GM21529 (cell line): ENCODE data around the gene LRRC8A.
"Not testable (repeated sequence)": the region's sequence is repeated elsewhere in the genome, so short reads cannot be mapped to it uniquely, and the experiment has no call there.

Experiments used
- ATAC-seq: cut with Tn5 transposase; IDR thresholded peaks from one replicate; pipeline ENCODE4 v1.9.1; 2021; ENCODE audit not compliant: unreplicated experiment

LRRC8A gene

GRCh38 chr9:128863647-128864046 lies 18.3 kb upstream of the LRRC8A start:
- peak; percentile 65 for ATAC-seq

DNA sequence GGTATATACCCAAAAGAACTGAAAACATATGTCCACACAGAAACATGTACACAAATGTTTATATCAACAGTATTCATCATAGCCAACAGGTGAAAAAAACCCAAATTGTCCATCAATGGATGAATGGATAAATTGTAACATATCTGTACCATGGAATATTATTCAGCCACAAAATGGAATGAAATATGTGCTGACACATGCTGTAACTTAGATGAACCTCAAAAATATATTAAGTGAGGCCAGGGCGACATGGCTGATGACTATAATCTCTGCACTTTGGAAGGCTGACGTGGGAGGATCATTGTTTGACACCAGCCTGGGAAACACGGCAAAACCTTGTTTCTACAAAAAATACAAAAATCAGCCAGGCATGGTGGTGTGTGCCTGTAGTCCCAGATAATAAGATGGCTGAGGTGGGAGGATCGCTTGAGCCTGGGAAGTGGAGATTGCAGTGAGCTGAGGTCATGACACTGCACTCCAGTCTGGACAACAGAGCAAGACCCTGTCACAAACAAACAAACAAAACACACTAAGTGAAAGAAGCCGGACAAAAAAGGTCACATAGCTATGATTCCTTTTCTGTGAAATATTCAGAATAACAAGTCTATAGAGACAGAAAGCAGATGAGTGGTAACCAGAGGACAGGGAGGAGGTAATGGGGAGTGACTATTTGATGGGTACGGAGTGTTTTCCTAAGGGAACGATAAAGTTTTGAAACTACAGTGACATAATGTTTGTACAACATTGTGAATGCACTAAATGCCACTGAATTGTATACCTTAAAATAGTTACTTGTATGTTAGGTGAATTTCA lies 11.6 kb upstream of the LRRC8A start:
- ATAC-seq: no peak

GRCh38 chr9:128870941-128871265 lies 11.0 kb upstream of the LRRC8A start:
- not testable (repeated sequence) for ATAC-seq

- ATAC-seq: no peak
Observed at GRCh38 chr9:128877852-128878251, 4.1 kb upstream of the LRRC8A start.

- ATAC-seq: no peak
Observed at GRCh38 chr9:128882677-128883603, 1.0 kb downstream of the LRRC8A start.

GRCh38 chr9:128884164-128884563 lies 2.2 kb downstream of the LRRC8A start:
- no peak for ATAC-seq

GRCh38 chr9:128885376-128885775 lies 3.4 kb downstream of the LRRC8A start:
- ATAC-seq: no peak

DNA sequence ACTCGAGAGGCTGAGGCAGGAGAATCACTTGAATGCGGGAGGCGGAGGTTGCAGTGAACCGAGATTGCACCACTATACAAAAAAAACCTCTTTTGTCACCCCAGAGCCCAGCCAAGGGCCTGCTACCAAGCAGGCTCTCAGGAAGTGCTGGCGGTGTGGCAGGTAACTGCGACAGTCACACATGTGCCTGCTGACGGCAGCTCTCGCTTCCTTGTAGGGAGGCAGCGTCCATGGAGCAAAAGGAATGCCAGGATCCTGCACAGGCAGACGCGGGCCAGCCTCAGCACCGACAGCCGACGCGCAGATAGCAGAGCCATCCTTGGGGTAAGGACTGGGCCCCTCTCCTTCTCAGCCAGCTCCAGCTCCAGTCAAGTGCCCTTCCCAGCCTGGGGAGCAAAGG lies 3.9 kb downstream of the LRRC8A start:
- ATAC-seq: no peak

DNA sequence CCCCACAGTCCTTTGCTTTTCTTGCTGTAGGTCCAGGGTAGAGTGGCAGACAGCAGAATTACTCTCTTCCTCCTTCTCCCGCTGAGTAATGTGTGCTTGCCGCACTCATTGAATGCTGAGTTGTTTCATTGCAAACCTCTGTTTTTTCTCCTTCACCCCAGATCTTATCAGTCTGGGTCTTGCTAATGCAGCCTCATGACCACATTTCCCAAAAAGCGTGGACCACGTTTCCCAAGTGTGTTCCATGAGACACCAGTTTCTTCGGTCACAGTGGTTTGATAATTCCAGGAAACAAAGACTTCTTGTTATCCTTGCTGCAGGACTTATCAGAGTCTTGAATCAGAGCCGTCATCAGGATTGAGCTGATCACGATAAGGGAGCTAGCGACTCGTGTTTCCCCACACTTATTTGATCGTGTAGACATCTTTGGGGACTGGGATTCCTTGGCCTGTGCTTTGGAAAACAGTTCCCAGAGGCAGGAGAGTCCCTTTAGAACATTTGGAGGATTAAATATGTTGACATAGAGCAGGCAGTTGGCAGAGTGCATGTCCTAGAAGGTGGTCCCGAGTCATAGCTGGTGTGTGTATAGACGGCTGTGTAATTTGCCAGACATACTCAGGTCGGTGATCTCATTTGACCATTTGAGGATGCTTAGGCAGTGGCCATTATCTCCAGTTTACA lies 4.4 kb downstream of the LRRC8A start:
- no peak for ATAC-seq

- ATAC-seq: no peak
Observed at GRCh38 chr9:128887049-128887448, 5.1 kb downstream of the LRRC8A start.

DNA sequence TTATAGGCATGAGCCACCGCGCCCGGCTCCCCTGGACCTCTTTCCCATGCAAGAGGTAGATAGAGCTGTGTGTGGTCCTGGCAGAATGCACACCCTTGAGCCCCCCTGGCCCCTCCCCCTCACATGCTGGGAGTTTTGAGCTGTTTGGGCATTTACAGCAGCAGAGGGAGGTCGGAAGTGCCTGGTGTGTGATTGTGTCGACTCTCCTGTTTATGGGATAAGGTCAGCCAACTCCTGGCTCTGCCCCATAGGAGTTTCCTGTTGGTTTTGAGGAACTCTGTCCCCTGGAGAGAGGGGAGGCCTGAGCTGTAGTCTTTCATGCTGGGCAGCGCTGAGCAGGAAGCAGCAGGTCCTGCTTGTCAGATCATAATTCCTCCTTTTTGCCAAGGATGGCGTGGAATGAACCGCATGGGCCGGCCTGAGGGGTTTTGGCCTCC lies 6.0 kb downstream of the LRRC8A start:
- no peak for ATAC-seq

GRCh38 chr9:128891321-128892220 lies 9.6 kb downstream of the LRRC8A start:
- no peak for ATAC-seq

GRCh38 chr9:128892221-128892921 lies 10.4 kb downstream of the LRRC8A start:
- ATAC-seq: no peak

- ATAC-seq: no peak
Observed at GRCh38 chr9:128893354-128893753, 11.4 kb downstream of the LRRC8A start.

DNA sequence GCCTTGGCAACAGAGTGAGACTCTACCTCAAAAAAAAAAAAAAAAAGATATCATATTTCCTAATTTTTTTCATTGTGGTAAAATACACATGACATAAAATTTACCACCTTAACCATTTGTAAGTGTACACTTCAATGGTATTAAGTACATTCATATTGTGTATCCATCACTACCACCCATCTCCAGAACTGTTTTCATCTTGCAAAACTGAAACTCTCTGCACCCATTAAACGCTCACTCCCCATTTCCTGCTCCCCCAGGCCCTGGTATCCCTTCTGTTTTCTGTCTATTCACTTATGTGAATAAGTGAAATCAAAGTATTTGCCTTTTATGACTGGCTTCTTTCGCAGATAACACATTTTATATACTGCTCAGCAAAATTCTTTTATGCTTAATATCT lies 12.8 kb downstream of the LRRC8A start:
- ATAC-seq: no peak

GRCh38 chr9:128895556-128895955 lies 13.6 kb downstream of the LRRC8A start:
- ATAC-seq: no peak

- ATAC-seq: no peak
Observed at GRCh38 chr9:128898382-128898781, 16.4 kb downstream of the LRRC8A start.

DNA sequence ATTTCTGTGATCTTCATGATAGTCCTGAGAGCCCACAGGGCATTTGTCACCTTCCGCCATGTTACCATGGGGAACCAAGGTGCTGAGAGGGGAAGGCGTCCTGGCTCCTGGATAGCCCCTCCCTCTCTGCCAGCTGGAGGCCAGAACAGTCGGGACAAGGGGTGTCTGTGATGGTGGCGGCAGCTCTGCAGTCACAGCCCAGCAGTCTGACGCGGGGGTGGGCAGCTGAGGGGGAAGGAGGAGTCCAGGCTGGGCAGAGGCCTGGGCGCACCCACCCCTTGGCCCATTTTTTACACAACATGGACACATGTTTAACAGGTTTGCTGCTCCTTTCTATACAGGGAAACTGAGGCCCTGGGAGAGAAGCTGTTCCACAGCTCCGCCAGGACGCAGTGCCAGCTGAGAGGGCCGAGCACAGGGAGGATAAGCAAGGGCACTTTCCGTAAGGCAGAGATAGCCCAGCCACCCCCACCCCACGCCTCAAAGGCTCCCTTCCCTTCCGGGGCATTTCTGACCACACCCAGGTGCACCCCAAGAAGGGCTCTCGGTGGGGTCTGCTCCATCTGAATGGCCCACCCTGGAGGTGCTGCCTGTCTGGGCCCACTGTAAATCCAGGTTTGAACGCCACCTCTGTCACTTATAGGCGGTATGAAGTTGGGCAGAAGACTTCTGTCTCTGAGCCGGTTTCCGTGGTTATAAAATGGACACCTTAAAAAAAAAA lies 17.1 kb downstream of the LRRC8A start:
- no peak for ATAC-seq
